ENCODE measurements around the gene CEACAM20. TPM values are rescaled to one million over a fixed set of nuclear protein-coding genes. Genes with fewer than 3 reads are reported as not detected.
"Not testable (repeated sequence)": the region's sequence is repeated elsewhere in the genome, so short reads cannot be mapped to it uniquely, and the experiment has no call there.

CEACAM20 gene
- total RNA-seq, 1 experiment from 2014 or later, result not detected

GRCh38 chr19:44496711-44497110 lies 32.8 kb downstream of the CEACAM20 start (continued):
- TF ChIP-seq ZNF425 (CRISPR knock-in tag; conservative IDR thresholded peaks at IDR 0.05) (no peak), ZNF263 (CRISPR knock-in tag; IDR thresholded peaks at IDR 0.05; ENCODE audit: low read depth) (no peak), CBFB (CRISPR knock-in tag; IDR thresholded peaks at IDR 0.05; ENCODE audit: low read depth) (no peak)

GRCh38 chr19:44476559-44477408 lies 52.7 kb downstream of the CEACAM20 start:
- H3K27ac Mint-ChIP-seq, result no peak overlapping the region
- no peak overlapping the region for H3K4me3 Mint-ChIP-seq
- H3K27me3 Mint-ChIP-seq (ENCODE audit: low read depth), result peaks cover 47% of the 10 kb centered on the region
- no peak for DNase-seq (ENCODE audit: low spot score)
- ATAC-seq, result no peak
- TF ChIP-seq ZNF396 (CRISPR knock-in tag; IDR thresholded peaks at IDR 0.05; ENCODE audit: borderline replicate concordance) (no peak), IRF1 (CRISPR knock-in tag; IDR thresholded peaks at IDR 0.05) (no peak), E2F4 (CRISPR knock-in tag; IDR thresholded peaks at IDR 0.05; ENCODE audit: borderline replicate concordance, low read depth) (no peak), ETV6 (CRISPR knock-in tag; IDR thresholded peaks at IDR 0.05) (no peak), SOX15 (CRISPR knock-in tag; IDR thresholded peaks at IDR 0.05) (no peak), FOXP1 (CRISPR knock-in tag; IDR thresholded peaks at IDR 0.05; ENCODE audit: borderline replicate concordance) (no peak), ATF3 (CRISPR knock-in tag; conservative IDR thresholded peaks at IDR 0.05) (no peak), ZBTB43 (CRISPR knock-in tag; IDR thresholded peaks at IDR 0.05) (no peak), AFF4 (CRISPR knock-in tag; IDR thresholded peaks at IDR 0.05; ENCODE audit: borderline replicate concordance) (no peak), ZNF138 (CRISPR knock-in tag; conservative IDR thresholded peaks at IDR 0.05) (no peak), JUN (CRISPR knock-in tag; IDR thresholded peaks at IDR 0.05) (no peak), PRDM15 (CRISPR knock-in tag; IDR thresholded peaks at IDR 0.05) (no peak), ZSCAN18 (CRISPR knock-in tag; IDR thresholded peaks at IDR 0.05) (no peak), GRHL2 (CRISPR knock-in tag; IDR thresholded peaks at IDR 0.05; ENCODE audit: insufficient replicate concordance, severe bottlenecking) (no peak)
- peaks cover 98% of the 10 kb centered on the region for H3K9me3 Mint-ChIP-seq
- POLR2A ChIA-PET, result no interaction called here
- no peaks in the 10 kb centered on the region for H3K4me1 Mint-ChIP-seq
- CTCF ChIA-PET, result no interaction called here
- peaks cover 99% of the 10 kb centered on the region for H3K36me3 Mint-ChIP-seq

- H3K27ac Mint-ChIP-seq; CTCF ChIA-PET; DNase-seq (ENCODE audit: low spot score); ATAC-seq; POLR2A ChIA-PET; H3K4me3 Mint-ChIP-seq; H3K4me1 Mint-ChIP-seq: not testable (repeated sequence)
- Mint-ChIP-seq H3K9me3 (peaks cover 93% of the 10 kb centered on the region), H3K27me3 (ENCODE audit: low read depth) (peaks cover 30% of the 10 kb centered on the region), H3K36me3 (peaks cover 73% of the 10 kb centered on the region)
Observed at GRCh38 chr19:44468730-44469129, 60.7 kb downstream of the CEACAM20 start.
